Breast epithelium (tissue), 3 donors: Measurements from ENCODE around the gene HFE.

Experiments
- CTCF ChIP-seq, 3 donors: fragments of 450-650 bp; IDR thresholded peaks; one replicate each; pipeline ENCODE4 v1.5.1; 2016 to 2017; ENCODE audit warnings: antibody characterized with exemption in 3 of 3, mild to moderate bottlenecking in 3 of 3, moderate library complexity in 3 of 3
- POLR2A ChIP-seq: fragments of 450-650 bp; IDR thresholded peaks from one replicate; pipeline ENCODE4 v1.6.1; 2016; ENCODE audit warnings: antibody characterized with exemption, mild to moderate bottlenecking, moderate library complexity

- TF ChIP-seq CTCF (IDR thresholded peaks at IDR 0.05): no peak
- no peak for TF ChIP-seq POLR2A
These were observed 19.2 kb upstream of the HFE start for GRCh38 chr6:26068036-26068435.
